ENCODE results near the gene OR4A16. TPM values are rescaled to one million over a fixed set of nuclear protein-coding genes. Genes with fewer than 3 reads are reported as not detected.

The OR4A16 gene
- polyA plus RNA-seq, result not detected in 2 replicates

DNA sequence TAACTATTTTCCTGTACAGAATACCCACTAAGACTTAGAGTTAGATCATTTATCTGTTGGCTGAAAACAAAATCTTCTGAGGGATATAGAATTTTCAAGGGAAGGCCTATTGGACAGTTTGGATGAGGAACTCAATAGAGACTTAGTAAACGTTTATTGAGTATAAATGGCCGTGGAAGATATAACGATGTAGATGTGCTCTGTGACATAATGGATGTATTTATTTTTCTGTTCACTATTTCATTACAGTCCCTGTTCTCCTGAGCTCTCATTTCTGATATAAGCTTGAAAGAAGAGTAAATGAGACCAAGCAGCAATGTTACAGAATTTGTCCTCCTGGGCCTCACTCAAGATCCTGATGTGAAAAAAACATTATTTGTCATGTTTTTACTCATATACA lies at the start of gene OR4A16:
TSS of gene OR4A16 (plus strand) at position 301 of the 400 bp plus-strand sequence. CDS start at position 301, 0 bp downstream.

GRCh38 chr11:55367674-55368073 lies 24.7 kb downstream of the OR4A16 start, which contains the start of gene OR4A15:
TSS of gene OR4A15 (plus strand) at chr11:55367974. CDS start at chr11:55367974, 0 bp downstream.

Other genes with a start within 250 kb of the OR4A16 start
- gene TRIM48, start 81.0 kb upstream of the OR4A16 start, polyA plus RNA-seq, result not detected in 2 replicates
- not detected in 2 replicates for gene OR4A15, start 24.8 kb downstream of the OR4A16 start, polyA plus RNA-seq
- not detected in 2 replicates for gene OR4C15, start 211.3 kb downstream of the OR4A16 start, polyA plus RNA-seq
- not detected in 2 replicates for gene OR4C16, start 228.9 kb downstream of the OR4A16 start, polyA plus RNA-seq